ENCODE measurements around the gene MAP3K2. TPM values are rescaled to one million over a fixed set of nuclear protein-coding genes. Genes with fewer than 3 reads are reported as not detected.

MAP3K2 gene
- polyA plus RNA-seq, 1 donor from 2014 or later: 37.0 TPM

DNA sequence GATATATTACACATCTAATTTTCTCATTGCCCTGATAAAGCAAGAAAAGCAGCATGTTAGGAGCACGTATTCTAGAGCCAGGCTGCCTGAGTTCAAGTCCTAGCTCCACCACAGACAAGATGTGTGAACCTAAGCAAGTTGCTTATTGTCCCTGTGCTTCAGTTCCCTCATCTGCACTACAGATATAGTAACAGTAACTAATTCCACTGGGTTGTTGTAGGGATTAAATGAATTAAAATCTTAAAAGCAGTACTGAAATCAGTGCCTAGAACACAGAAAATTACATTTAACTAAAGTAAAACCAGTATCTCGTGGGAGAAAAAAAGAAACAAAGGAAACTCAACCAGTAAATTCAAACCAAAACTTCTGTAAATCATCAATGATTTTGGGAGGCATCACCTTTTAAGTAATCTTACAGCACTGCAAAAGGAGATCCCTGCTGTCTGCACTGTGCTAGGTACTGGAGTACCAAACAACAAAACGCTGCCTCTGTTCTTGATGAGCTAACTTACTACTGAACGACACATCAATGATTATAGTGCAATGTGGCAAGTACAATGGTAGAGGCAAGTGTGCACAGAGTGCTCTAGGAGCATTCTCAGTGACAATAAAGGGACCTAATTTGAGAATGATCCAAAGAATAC, 7.9 kb downstream of the MAP3K2 start:
- no peaks in the 10 kb centered on the region for H3K27me3 ChIP-seq (ENCODE audit: insufficient read depth, low read depth, low read length)
- peaks cover 3% of the 10 kb centered on the region for H4K20me1 ChIP-seq (ENCODE audit: insufficient read depth)
- no peak overlapping the region for H3K9ac ChIP-seq (ENCODE audit: low read length)
- H2AFZ ChIP-seq (ENCODE audit: low read depth, low read length): no peak overlapping the region
- H3K79me2 ChIP-seq (replicated peaks; ENCODE audit: insufficient read depth, low read length): peaks cover 76% of the 10 kb centered on the region
- no peaks in the 10 kb centered on the region for H3K36me3 ChIP-seq (ENCODE audit: insufficient read depth, low read length)
- H3K27ac ChIP-seq (ENCODE audit: low read length): no peak overlapping the region
- H3K9me2 ChIP-seq (ENCODE audit: insufficient read depth, low read length): no peaks in the 10 kb centered on the region
- H3F3A ChIP-seq (ENCODE audit: insufficient read depth, low read length, poor library complexity, severe bottlenecking): no peaks in the 10 kb centered on the region
- H3K9me3 ChIP-seq (ENCODE audit: low read length): no peaks in the 10 kb centered on the region
- H3K4me2 ChIP-seq (ENCODE audit: low read length): no peak overlapping the region
- TF ChIP-seq TAF1 (IDR thresholded peaks at IDR 0.05; ENCODE audit: low read depth) (no peak), SMC3 (conservative IDR thresholded peaks at IDR 0.05; ENCODE audit: poor library complexity) (no peak), EZH2 (IDR thresholded peaks at IDR 0.05; ENCODE audit: borderline replicate concordance, insufficient read depth, low read length, poor library complexity, severe bottlenecking) (no peak), RAD21 (conservative IDR thresholded peaks at IDR 0.05) (no peak), MXI1 (conservative IDR thresholded peaks at IDR 0.05; ENCODE audit: poor library complexity, severe bottlenecking) (no peak)
- no peak overlapping the region for H3K4me3 ChIP-seq (ENCODE audit: low read length)

DNA sequence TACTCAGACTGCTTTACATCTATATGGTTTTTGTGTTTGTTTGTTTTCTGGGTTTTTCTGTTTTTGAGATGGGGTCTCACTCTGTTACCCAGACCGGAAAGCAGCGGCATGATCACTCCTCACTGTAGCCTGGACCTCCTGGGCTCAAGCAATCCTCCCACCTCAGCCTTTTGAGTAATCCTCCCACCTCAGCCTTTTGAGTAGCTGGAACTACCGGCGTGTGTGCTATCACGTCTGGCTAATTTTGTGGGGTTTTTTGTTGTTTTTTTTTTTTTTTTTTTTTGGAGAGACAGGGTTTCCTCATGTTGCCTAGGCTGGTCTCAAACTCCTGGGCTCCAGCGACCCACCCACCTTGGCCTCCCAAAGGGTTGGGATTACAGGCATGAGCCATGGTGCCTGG, 9.1 kb downstream of the MAP3K2 start:
- no peaks in the 10 kb centered on the region for H4K20me1 ChIP-seq (ENCODE audit: insufficient read depth)
- no peaks in the 10 kb centered on the region for H3F3A ChIP-seq (ENCODE audit: insufficient read depth, low read length, poor library complexity, severe bottlenecking)
- H3K36me3 ChIP-seq (ENCODE audit: insufficient read depth, low read length): no peaks in the 10 kb centered on the region
- TF ChIP-seq POLR2AphosphoS5 (IDR thresholded peaks at IDR 0.05) (no peak), EZH2 (IDR thresholded peaks at IDR 0.05; ENCODE audit: borderline replicate concordance, insufficient read depth, low read length, poor library complexity, severe bottlenecking) (no peak)
- H3K27me3 ChIP-seq (ENCODE audit: insufficient read depth, low read depth, low read length): no peaks in the 10 kb centered on the region
- H3K27ac ChIP-seq (ENCODE audit: low read length): no peak overlapping the region
- no peak overlapping the region for H3K4me2 ChIP-seq (ENCODE audit: low read length)
- H3K9me3 ChIP-seq (ENCODE audit: low read length): no peaks in the 10 kb centered on the region
- H2AFZ ChIP-seq (ENCODE audit: low read depth, low read length): no peak overlapping the region
- H3K9ac ChIP-seq (ENCODE audit: low read length): no peak overlapping the region
- no peaks in the 10 kb centered on the region for H3K9me2 ChIP-seq (ENCODE audit: insufficient read depth, low read length)
- no peak overlapping the region for H3K4me3 ChIP-seq (ENCODE audit: low read length)
- peaks cover 79% of the 10 kb centered on the region for H3K79me2 ChIP-seq (replicated peaks; ENCODE audit: insufficient read depth, low read length)

DNA sequence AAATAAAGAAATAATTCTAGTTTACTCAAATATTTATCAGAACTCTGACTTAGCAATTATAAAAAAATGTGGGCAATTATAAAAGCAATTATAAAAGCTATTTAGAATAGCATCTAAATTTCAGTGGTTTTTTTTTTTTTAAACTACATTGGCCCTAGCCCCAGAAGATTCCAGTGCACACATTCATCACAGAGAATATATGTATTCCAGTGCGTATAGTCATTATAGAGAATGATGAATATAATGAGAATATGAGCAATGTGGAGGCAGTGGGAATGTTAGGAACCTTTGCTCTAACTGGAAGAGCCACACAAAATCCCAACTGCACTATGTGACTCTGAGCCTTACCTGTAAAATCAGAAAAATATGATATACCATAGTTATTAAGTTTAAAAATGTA, 10.5 kb downstream of the MAP3K2 start:
- Histone ChIP-seq H3K4me3 (ENCODE audit: low read length) (no peak overlapping the region), H4K20me1 (ENCODE audit: insufficient read depth) (no peaks in the 10 kb centered on the region), H3K27me3 (ENCODE audit: insufficient read depth, low read depth, low read length) (no peaks in the 10 kb centered on the region), H3K9me2 (ENCODE audit: insufficient read depth, low read length) (no peaks in the 10 kb centered on the region), H3K27ac (ENCODE audit: low read length) (no peak overlapping the region), H3K9me3 (ENCODE audit: low read length) (no peaks in the 10 kb centered on the region), H3K79me2 (replicated peaks; ENCODE audit: insufficient read depth, low read length) (peaks cover 80% of the 10 kb centered on the region), H3K9ac (ENCODE audit: low read length) (no peak overlapping the region), H2AFZ (ENCODE audit: low read depth, low read length) (no peak overlapping the region), H3K36me3 (ENCODE audit: insufficient read depth, low read length) (no peaks in the 10 kb centered on the region), H3F3A (ENCODE audit: insufficient read depth, low read length, poor library complexity, severe bottlenecking) (no peaks in the 10 kb centered on the region), H3K4me2 (ENCODE audit: low read length) (no peak overlapping the region)
- TF ChIP-seq EP300 (conservative IDR thresholded peaks at IDR 0.05; ENCODE audit: poor library complexity, severe bottlenecking): no peak
- TF ChIP-seq SMC3 (conservative IDR thresholded peaks at IDR 0.05; ENCODE audit: poor library complexity): no peak
- TF ChIP-seq, protein P1, sequence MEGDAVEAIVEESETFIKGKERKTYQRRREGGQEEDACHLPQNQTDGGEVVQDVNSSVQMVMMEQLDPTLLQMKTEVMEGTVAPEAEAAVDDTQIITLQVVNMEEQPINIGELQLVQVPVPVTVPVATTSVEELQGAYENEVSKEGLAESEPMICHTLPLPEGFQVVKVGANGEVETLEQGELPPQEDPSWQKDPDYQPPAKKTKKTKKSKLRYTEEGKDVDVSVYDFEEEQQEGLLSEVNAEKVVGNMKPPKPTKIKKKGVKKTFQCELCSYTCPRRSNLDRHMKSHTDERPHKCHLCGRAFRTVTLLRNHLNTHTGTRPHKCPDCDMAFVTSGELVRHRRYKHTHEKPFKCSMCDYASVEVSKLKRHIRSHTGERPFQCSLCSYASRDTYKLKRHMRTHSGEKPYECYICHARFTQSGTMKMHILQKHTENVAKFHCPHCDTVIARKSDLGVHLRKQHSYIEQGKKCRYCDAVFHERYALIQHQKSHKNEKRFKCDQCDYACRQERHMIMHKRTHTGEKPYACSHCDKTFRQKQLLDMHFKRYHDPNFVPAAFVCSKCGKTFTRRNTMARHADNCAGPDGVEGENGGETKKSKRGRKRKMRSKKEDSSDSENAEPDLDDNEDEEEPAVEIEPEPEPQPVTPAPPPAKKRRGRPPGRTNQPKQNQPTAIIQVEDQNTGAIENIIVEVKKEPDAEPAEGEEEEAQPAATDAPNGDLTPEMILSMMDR (IDR thresholded peaks at IDR 0.05; ENCODE audit: poor library complexity, severe bottlenecking): no peak
- TF ChIP-seq, protein P2, sequence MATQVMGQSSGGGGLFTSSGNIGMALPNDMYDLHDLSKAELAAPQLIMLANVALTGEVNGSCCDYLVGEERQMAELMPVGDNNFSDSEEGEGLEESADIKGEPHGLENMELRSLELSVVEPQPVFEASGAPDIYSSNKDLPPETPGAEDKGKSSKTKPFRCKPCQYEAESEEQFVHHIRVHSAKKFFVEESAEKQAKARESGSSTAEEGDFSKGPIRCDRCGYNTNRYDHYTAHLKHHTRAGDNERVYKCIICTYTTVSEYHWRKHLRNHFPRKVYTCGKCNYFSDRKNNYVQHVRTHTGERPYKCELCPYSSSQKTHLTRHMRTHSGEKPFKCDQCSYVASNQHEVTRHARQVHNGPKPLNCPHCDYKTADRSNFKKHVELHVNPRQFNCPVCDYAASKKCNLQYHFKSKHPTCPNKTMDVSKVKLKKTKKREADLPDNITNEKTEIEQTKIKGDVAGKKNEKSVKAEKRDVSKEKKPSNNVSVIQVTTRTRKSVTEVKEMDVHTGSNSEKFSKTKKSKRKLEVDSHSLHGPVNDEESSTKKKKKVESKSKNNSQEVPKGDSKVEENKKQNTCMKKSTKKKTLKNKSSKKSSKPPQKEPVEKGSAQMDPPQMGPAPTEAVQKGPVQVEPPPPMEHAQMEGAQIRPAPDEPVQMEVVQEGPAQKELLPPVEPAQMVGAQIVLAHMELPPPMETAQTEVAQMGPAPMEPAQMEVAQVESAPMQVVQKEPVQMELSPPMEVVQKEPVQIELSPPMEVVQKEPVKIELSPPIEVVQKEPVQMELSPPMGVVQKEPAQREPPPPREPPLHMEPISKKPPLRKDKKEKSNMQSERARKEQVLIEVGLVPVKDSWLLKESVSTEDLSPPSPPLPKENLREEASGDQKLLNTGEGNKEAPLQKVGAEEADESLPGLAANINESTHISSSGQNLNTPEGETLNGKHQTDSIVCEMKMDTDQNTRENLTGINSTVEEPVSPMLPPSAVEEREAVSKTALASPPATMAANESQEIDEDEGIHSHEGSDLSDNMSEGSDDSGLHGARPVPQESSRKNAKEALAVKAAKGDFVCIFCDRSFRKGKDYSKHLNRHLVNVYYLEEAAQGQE (IDR thresholded peaks at IDR 0.05; ENCODE audit: borderline replicate concordance): no peak
- TF ChIP-seq EZH2 (IDR thresholded peaks at IDR 0.05; ENCODE audit: borderline replicate concordance, insufficient read depth, low read length, poor library complexity, severe bottlenecking): no peak
- no peak for TF ChIP-seq TAF1 (IDR thresholded peaks at IDR 0.05; ENCODE audit: low read depth)
- no peak for TF ChIP-seq RAD21 (conservative IDR thresholded peaks at IDR 0.05)
- no peak for TF ChIP-seq MXI1 (conservative IDR thresholded peaks at IDR 0.05; ENCODE audit: poor library complexity, severe bottlenecking)
- TF ChIP-seq POLR2AphosphoS5 (IDR thresholded peaks at IDR 0.05): no peak
